ENCODE measurements around the gene SNTG2. TPM values are rescaled to one million over a fixed set of nuclear protein-coding genes. Genes with fewer than 3 reads are reported as not detected.

SNTG2 gene
- total and polyA plus RNA-seq, 4 donors, result not detected

DNA sequence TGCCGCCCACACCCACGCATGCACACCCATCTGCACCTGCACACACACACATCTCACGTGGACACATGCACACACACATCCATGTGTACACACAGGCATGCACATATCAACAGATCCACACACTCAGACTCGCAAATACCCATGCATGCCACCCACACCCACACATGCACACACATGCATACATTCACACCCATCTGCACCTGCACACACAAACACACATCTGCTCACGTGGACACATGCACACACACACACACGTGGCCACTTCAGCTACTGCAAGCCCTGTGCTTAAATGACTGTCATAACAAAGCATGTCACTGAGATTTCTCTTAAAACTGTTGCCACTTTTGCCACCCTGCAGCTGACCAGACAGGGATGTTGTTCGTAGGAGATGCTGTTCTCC lies 186.6 kb downstream of the SNTG2 start:
- no peaks in the 10 kb centered on the region for H3K9me3 ChIP-seq (ENCODE audit: control insufficient read depth in 4 of 4, low read length in 3 of 4)
- no peak overlapping the region for H3K9ac ChIP-seq (ENCODE audit: low read depth in 1 of 2, low read length in 2 of 2)
- H3K4me1 ChIP-seq (ENCODE audit: control insufficient read depth in 4 of 4, insufficient read depth in 4 of 4, low read length in 3 of 4), result no peaks in the 10 kb centered on the region
- no peak for TF ChIP-seq ATF3 (IDR thresholded peaks at IDR 0.05)
- no peak for TF ChIP-seq RAD21 (IDR thresholded peaks at IDR 0.05)
- TF ChIP-seq HNF4A (conservative IDR thresholded peaks at IDR 0.05), result no peak
- no peak for TF ChIP-seq ZBTB33 (IDR thresholded peaks at IDR 0.05)
- TF ChIP-seq NR2F2 (IDR thresholded peaks at IDR 0.05), result no peak
- TF ChIP-seq TAF1 (conservative IDR thresholded peaks at IDR 0.05), result no peak
- no peak for TF ChIP-seq SP1 (IDR thresholded peaks at IDR 0.05)
- TF ChIP-seq RXRA (IDR thresholded peaks at IDR 0.05), result no peak
- TF ChIP-seq GABPA (IDR thresholded peaks at IDR 0.05 in 1 of 2, conservative IDR thresholded peaks at IDR 0.05 in 1 of 2), result no peak
- no peak for TF ChIP-seq YY1 (IDR thresholded peaks at IDR 0.05)
- H3K36me3 ChIP-seq (ENCODE audit: control insufficient read depth in 4 of 4, insufficient read depth in 3 of 4, low read depth in 1 of 4, low read length in 3 of 4), result no peaks in the 10 kb centered on the region
- no peak for DNase-seq (ENCODE audit: low spot score)
- no peaks in the 10 kb centered on the region for H3K27me3 ChIP-seq (ENCODE audit: control insufficient read depth in 4 of 4, insufficient read depth in 4 of 4, low read length in 3 of 4)
- no peak overlapping the region for H3K27ac ChIP-seq (ENCODE audit: low read depth in 1 of 2, low read length in 2 of 2)
- WGBS, result 74% methylated on average over 7 of the region's 7 CpGs
- H3K4me3 ChIP-seq (ENCODE audit: low read depth in 1 of 3, low read length in 3 of 3), result no peak overlapping the region

DNA sequence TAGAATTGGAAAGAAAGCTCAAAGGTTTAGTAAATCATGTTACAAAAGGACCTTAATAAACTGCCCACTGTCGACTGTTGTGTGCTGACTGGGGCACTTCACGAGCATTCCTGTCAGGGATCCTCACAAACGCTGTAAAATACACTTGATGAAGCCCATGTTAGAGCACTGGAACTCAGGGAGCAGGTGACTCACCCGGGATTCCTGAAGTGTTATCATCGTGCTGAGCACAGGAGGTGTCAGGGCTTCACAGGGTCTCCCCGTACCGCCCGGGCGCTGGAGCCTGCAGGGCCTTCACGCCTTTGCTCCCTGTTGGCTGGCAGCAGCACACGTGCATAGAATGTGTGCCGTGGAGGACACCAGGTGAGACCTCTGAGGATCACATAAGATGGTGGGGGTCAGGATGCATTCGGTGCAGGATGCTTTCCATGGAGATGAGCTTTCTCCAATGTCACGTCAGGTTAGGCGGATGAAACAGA lies 187.3 kb downstream of the SNTG2 start:
- Histone ChIP-seq H3K27me3 (ENCODE audit: control insufficient read depth in 4 of 4, insufficient read depth in 4 of 4, low read length in 3 of 4) (no peaks in the 10 kb centered on the region), H3K9me3 (ENCODE audit: control insufficient read depth in 4 of 4, low read length in 3 of 4) (no peaks in the 10 kb centered on the region), H3K9ac (ENCODE audit: low read depth in 1 of 2, low read length in 2 of 2) (no peak overlapping the region), H3K27ac (ENCODE audit: low read depth in 1 of 2, low read length in 2 of 2) (no peak overlapping the region), H3K4me3 (ENCODE audit: low read depth in 1 of 3, low read length in 3 of 3) (no peak overlapping the region), H3K36me3 (ENCODE audit: control insufficient read depth in 4 of 4, insufficient read depth in 3 of 4, low read depth in 1 of 4, low read length in 3 of 4) (no peaks in the 10 kb centered on the region), H3K4me1 (ENCODE audit: control insufficient read depth in 4 of 4, insufficient read depth in 4 of 4, low read length in 3 of 4) (no peaks in the 10 kb centered on the region)
- no peak for DNase-seq (ENCODE audit: low spot score)
- 76% methylated on average over 15 of the region's 15 CpGs for WGBS
- TF ChIP-seq CTCF (IDR thresholded peaks at IDR 0.05; ENCODE audit: low read depth, low read length, missing input control) (no peak), RXRA (IDR thresholded peaks at IDR 0.05) (no peak), NR2F2 (IDR thresholded peaks at IDR 0.05) (no peak), ATF3 (IDR thresholded peaks at IDR 0.05) (no peak)

GRCh38 chr2:1140389-1141003 lies 189.8 kb downstream of the SNTG2 start:
- no peaks in the 10 kb centered on the region for H3K4me1 ChIP-seq (ENCODE audit: control insufficient read depth in 4 of 4, insufficient read depth in 4 of 4, low read length in 3 of 4)
- H3K27me3 ChIP-seq (ENCODE audit: control insufficient read depth in 4 of 4, insufficient read depth in 4 of 4, low read length in 3 of 4), result no peaks in the 10 kb centered on the region
- H3K36me3 ChIP-seq (ENCODE audit: control insufficient read depth in 4 of 4, insufficient read depth in 3 of 4, low read depth in 1 of 4, low read length in 3 of 4), result no peaks in the 10 kb centered on the region
- H3K27ac ChIP-seq (ENCODE audit: low read depth in 1 of 2, low read length in 2 of 2), result no peak overlapping the region
- no peak overlapping the region for H3K4me3 ChIP-seq (ENCODE audit: low read depth in 1 of 3, low read length in 3 of 3)
- TF ChIP-seq CTCF (IDR thresholded peaks at IDR 0.05; ENCODE audit: low read depth, low read length, missing input control) (peak; percentile 69), MAX (IDR thresholded peaks at IDR 0.05) (no peak), RAD21 (IDR thresholded peaks at IDR 0.05) (peak in 1 of 2 donors; percentile 51)
- H3K9ac ChIP-seq (ENCODE audit: low read depth in 1 of 2, low read length in 2 of 2), result no peak overlapping the region
- DNase-seq (ENCODE audit: low spot score), result peak; percentile 43
- H3K9me3 ChIP-seq (ENCODE audit: control insufficient read depth in 4 of 4, low read length in 3 of 4), result no peaks in the 10 kb centered on the region
- 24% methylated on average over 17 of the region's 17 CpGs for WGBS
